SW480 (cell line): ENCODE measurements around the gene BORCS8.
"Not testable (repeated sequence)": the region's sequence is repeated elsewhere in the genome, so short reads cannot be mapped to it uniquely, and the experiment has no call there.

Experiments
- DNase-seq: peaks from one replicate; pipeline ENCODE4 v3.0.0-alpha.2; 2016; ENCODE audit warnings: low spot score

The BORCS8 gene

GRCh38 chr19:19179548-19180441, 12.2 kb downstream of the BORCS8 start:
- DNase-seq = peak; percentile 72

- no peak for DNase-seq
Measured at GRCh38 chr19:19176950-19177349, 15.0 kb downstream of the BORCS8 start.

- DNase-seq = not testable (repeated sequence)
Measured at GRCh38 chr19:19173243-19173642, 18.7 kb downstream of the BORCS8 start.

- peak; percentile 68 for DNase-seq
Measured at GRCh38 chr19:19171821-19172532, 20.0 kb downstream of the BORCS8 start.

- DNase-seq = no peak
Measured at GRCh38 chr19:19170873-19171672, 20.9 kb downstream of the BORCS8 start.

- DNase-seq = peak; percentile 87
Measured at GRCh38 chr19:19170053-19170872, 21.7 kb downstream of the BORCS8 start, which contains the start of gene MEF2B. MEF2B (minus strand) TSS chr19:19170263; CDS start chr19:19150735, 19,528 bp downstream.

GRCh38 chr19:19169236-19170052, 22.5 kb downstream of the BORCS8 start:
- DNase-seq = no peak

GRCh38 chr19:19167612-19168011, 24.3 kb downstream of the BORCS8 start:
- DNase-seq = no peak

GRCh38 chr19:19165396-19165795, 26.6 kb downstream of the BORCS8 start:
- no peak for DNase-seq

GRCh38 chr19:19162495-19162894, 29.5 kb downstream of the BORCS8 start:
- no peak for DNase-seq

- no peak for DNase-seq
Measured at GRCh38 chr19:19160461-19161035, 31.4 kb downstream of the BORCS8 start.

GRCh38 chr19:19159534-19159933, 32.4 kb downstream of the BORCS8 start:
- DNase-seq = no peak

- DNase-seq = no peak
Measured at GRCh38 chr19:19157808-19158207, 34.1 kb downstream of the BORCS8 start.

- DNase-seq = no peak
Measured at GRCh38 chr19:19155495-19156219, 36.3 kb downstream of the BORCS8 start.

GRCh38 chr19:19154768-19155494, 37.0 kb downstream of the BORCS8 start:
- DNase-seq = no peak

- no peak for DNase-seq
Measured at GRCh38 chr19:19152668-19153384, 39.1 kb downstream of the BORCS8 start.

- no peak for DNase-seq
Measured at GRCh38 chr19:19151418-19151817, 40.5 kb downstream of the BORCS8 start.

- DNase-seq = no peak
Measured at GRCh38 chr19:19149435-19149834, 42.5 kb downstream of the BORCS8 start.
